T-helper 1 cell treated with Interleukin-12 subunit alpha and Interleukin-12 subunit beta and Interleukin-4 antibody, amounts not matched to agents 30 ng/mL and 1 ng/mL, for 36 hours (primary cell): ENCODE data around the gene C1orf210. TPM values are rescaled to one million over a fixed set of nuclear protein-coding genes. Genes with fewer than 3 reads are reported as not detected.

Experiments
- intact Hi-C: fragments of 100-400 bp; cut with micrococcal nuclease; formaldehyde crosslinking; loops from one replicate; pipeline ENCODE4 v1.15.1; 2024
- total RNA-seq: library from RNA; stranded (reverse); gene quantifications from 2 replicates; pipeline ENCODE4 v1.2.3, GENCODE V29; 2022

C1orf210 gene
- not detected in 2 replicates for total RNA-seq

- intact Hi-C loops: no loop called here
Measured at GRCh38 chr1:43285269-43285990, at the start of gene C1orf210. Gene C1orf210 (minus strand): TSS chr1:43285581. CDS start chr1:43283270, 2,311 bp downstream.

- intact Hi-C loops: no loop called here
Measured at GRCh38 chr1:43334453-43335205, 49.2 kb upstream of the C1orf210 start.

GRCh38 chr1:43331688-43332087 is 46.3 kb upstream of the C1orf210 start:
- intact Hi-C loops: no loop called here

- intact Hi-C loops: no loop called here
Measured at GRCh38 chr1:43329995-43330751, 44.8 kb upstream of the C1orf210 start.

DNA sequence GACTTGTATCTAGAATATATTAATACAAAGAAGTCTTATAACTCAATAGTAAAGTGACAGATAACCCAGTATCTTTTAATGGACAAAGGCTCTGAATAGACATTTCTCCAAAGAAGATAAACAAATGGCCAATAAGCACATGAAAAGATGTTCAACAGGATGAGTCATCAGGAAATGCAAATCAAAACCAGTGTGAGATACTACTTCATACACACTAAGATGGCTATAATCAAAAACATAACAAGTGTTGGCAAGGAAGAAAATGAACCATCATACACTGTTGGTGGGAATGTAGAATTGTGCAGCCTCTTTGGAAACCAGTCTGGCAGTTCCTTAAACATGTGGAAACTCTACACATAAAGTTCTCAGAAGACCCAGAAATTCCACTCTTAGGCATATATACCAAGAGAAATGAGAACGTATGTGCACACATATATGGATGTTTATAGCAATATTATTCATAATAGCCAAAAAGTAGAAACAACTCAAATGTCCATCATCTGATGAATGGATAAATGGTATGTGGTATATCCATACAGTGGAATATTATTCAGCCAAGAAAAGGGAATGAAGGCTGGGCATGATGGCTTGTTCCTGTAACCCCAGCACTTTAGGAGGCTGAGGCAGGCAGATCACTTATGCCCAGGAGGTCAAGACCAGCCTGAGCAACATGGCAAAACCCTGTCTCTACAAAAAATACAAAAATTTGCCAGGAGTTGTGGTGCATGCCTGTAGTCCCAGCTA is 42.3 kb upstream of the C1orf210 start:
- intact Hi-C loops: no loop called here

- intact Hi-C loops: no loop called here
Measured at GRCh38 chr1:43325381-43325780, 40.0 kb upstream of the C1orf210 start.

DNA sequence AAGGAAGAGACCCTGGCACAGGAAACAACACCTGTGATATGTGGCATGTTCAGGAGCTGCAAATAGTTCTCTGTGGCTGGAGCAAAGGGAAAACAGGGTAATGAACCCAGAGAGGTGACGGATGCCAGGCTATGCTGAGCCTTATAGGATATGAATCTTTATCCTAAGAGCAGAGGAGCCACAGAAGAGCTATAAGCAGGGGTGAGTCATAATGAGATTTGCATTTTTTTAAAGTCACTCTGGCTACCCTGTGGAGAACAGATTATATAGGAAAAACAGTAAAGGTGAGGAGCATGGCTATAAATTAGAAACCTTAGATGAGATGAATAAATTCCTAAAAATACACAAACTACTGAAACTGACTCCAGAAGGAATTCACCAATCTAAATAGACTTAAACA is 39.4 kb upstream of the C1orf210 start:
- intact Hi-C loops: no loop called here

- intact Hi-C loops: no loop called here
Measured at GRCh38 chr1:43322506-43322905, 37.1 kb upstream of the C1orf210 start.

- intact Hi-C loops: no loop called here
Measured at GRCh38 chr1:43321331-43321891, 36.0 kb upstream of the C1orf210 start.

GRCh38 chr1:43319766-43320165 is 34.4 kb upstream of the C1orf210 start:
- intact Hi-C loops: no loop called here

DNA sequence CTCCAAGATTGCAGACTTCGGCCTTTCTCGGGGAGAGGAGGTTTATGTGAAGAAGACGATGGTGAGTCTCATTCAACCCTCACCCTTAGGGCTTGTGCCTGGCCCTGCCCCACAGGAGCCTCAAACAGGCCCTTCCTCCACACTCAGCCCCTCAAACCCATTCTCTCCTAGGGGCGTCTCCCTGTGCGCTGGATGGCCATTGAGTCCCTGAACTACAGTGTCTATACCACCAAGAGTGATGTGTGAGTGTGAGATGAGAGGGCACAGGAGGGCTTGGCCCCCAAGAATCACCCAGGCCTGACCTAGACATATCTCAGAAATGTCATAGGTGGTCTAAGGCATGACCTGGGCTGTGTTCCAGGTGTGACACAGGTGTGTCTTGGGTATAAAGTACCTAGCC is 33.9 kb upstream of the C1orf210 start:
- intact Hi-C loops: no loop called here

DNA sequence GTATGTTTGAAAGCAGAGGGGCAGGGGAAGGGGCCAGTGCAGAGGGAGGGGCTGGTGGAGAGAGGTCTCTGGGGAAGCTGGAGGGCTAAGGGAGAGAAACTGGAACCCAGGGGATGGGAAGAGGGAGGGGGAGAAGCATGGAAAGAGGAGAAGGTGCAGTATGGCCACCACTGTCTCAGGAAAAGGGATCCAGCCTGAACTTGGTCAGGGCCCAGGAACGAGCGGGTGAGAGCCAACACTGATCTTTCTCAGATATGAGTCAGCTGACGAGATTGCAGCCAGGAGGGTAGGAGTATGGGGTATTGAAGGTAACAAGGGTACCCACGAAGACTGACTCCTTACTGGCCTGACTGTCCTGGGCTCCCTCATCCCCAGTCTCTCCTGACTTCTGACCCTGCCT is 33.5 kb upstream of the C1orf210 start:
- intact Hi-C loops: no loop called here

GRCh38 chr1:43317817-43318471 is 32.6 kb upstream of the C1orf210 start:
- intact Hi-C loops: no loop called here

DNA sequence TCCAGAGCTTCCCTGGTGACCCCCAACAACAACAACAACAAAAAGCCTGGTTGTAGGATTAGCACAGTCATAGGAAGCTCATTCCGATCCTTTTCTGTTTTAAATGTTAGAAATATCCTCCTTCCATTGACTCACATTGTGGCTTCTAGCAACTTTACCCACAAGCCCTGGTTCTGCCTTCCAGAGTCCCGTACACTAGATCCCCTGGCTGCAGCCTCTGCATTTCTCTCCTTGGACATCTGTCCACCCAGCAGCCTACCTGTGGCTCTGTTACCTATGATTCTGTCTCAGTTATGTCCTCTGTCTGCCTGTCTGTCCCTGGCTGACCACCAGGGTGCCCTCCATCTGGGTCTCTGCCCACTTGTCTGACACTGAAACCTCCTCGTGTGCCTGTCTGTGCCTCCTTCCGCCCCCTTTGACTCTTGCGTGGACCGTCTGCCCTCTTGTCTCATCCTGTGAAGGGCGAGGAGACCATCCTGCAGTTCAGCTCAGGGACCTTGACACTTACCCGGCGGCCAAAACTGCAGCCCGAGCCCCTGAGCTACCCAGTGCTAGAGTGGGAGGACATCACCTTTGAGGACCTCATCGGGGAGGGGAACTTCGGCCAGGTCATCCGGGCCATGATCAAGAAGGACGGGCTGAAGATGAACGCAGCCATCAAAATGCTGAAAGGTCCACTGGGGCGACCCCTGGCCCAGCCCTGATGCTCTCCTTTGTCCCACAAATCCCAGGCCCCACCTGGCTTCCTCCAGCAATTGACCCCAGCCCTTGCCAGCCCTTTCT is 31.5 kb upstream of the C1orf210 start:
- intact Hi-C loops: no loop called here

- intact Hi-C loops: no loop called here
Measured at GRCh38 chr1:43315963-43316737, 30.8 kb upstream of the C1orf210 start.

DNA sequence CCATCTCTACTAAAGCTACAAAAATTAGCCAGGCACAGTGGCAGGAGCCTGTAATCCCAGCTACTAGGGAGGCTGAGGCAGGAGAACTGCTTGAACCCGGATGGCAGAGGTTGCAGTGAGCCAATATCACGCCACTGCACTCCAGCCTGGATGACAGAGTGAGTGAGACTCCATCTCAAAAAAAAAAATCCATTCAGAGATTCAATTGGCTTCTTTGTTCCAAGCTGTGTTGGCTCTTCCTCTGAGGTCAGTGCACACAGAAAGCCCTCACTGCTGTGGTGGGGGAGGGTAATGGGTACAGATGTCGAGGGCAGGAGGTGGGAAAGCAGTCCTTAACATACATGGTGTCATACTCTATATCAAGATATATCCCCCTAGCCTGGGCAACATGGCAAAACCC is 30.1 kb upstream of the C1orf210 start:
- intact Hi-C loops: no loop called here

- intact Hi-C loops: no loop called here
Measured at GRCh38 chr1:43314233-43314632, 28.9 kb upstream of the C1orf210 start.

- intact Hi-C loops: no loop called here
Measured at GRCh38 chr1:43313771-43314170, 28.4 kb upstream of the C1orf210 start.
